Ishikawa (cell line): ENCODE measurements around the gene OR4F17.
"Not testable (repeated sequence)": the region's sequence is repeated elsewhere in the genome, so short reads cannot be mapped to it uniquely, and the experiment has no call there.

Experiments
- NFIC ChIP-seq: IDR thresholded peaks from 2 replicates; pipeline ENCODE4 v1.6.1; 2012
- REST ChIP-seq: IDR thresholded peaks from 2 replicates; pipeline ENCODE4 v1.6.1; 2012; ENCODE audit warnings: low read depth, mild to moderate bottlenecking
- TCF12 ChIP-seq: IDR thresholded peaks from 2 replicates; pipeline ENCODE4 v1.6.1; 2012; ENCODE audit warnings: low read depth

The OR4F17 gene, protein sequence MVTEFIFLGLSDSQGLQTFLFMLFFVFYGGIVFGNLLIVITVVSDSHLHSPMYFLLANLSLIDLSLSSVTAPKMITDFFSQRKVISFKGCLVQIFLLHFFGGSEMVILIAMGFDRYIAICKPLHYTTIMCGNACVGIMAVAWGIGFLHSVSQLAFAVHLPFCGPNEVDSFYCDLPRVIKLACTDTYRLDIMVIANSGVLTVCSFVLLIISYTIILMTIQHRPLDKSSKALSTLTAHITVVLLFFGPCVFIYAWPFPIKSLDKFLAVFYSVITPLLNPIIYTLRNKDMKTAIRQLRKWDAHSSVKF

DNA sequence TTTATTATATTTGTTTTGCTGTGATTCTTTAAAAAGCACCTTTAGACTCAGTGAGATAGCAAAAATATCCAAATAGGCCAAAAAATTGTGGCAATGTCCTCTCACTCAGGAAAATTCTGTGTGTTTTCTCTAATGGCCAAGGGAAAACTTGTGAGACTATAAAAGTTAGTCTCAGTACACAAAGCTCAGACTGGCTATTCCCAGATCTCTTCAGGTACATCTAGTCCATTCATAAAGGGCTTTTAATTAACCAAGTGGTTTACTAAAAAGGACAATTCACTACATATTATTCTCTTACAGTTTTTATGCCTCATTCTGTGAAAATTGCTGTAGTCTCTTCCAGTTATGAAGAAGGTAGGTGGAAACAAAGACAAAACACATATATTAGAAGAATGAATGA lies at the start of gene OR4F17:
OR4F17 (plus strand) TSS at position 301 of the 400 bp plus-strand sequence. CDS start 3,575 bp downstream, outside the sequence.
- not testable (repeated sequence) for TF ChIP-seq TCF12, REST, NFIC
